Measurements from ENCODE around the gene NLGN4Y. TPM values are rescaled to one million over a fixed set of nuclear protein-coding genes. Genes with fewer than 3 reads are reported as not detected.

Gene NLGN4Y
- total and polyA plus RNA-seq, 2 of the 4 experiments (the other 2 are of a cell fraction), result not detected

DNA sequence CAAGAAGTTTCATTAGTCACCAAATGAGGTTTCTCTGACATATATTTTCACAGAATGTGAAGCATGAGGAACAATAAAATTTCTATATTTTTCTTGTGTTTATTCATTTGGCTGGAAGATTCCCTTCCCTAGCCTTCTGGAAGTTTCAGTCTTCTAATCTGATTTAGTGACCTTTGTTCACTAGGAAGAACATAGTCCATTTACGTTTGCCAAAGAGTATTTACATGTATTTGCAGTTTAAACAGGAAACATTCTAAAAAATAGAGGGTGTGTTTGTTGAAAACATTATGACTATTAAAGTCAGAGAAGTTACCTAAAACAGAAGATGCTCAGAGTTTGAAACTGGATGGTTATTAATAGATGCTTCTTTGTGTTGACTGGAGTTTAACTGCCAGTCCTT is 238.6 kb downstream of the NLGN4Y start:
- no CpG with 5 or more reads among the region's 1 CpG for WGBS, 2 experiments (ENCODE audit: extremely low coverage in 2 of 2, insufficient read length in 1 of 2)
- BruUV-seq (replicated peaks), result no TSS peak

More for the DNA sequence above, 238.6 kb downstream of the NLGN4Y start:
- no peak overlapping the region for H4K8ac ChIP-seq (ENCODE audit: low read depth in 2 of 2, low read length in 2 of 2)
- no peak for TF ChIP-seq ELK1 (IDR thresholded peaks at IDR 0.05; ENCODE audit: borderline replicate concordance, low read depth, low read length)
- no peak for TF ChIP-seq RFX5 (IDR thresholded peaks at IDR 0.05; ENCODE audit: low read depth, low read length)
- no peak for TF ChIP-seq POLR2A (IDR thresholded peaks at IDR 0.05; ENCODE audit: low read depth, low read length)
- no peak for TF ChIP-seq MAFK (IDR thresholded peaks at IDR 0.05; ENCODE audit: low read depth, low read length)
- no peak for TF ChIP-seq CEBPB (IDR thresholded peaks at IDR 0.05; ENCODE audit: low read depth, low read length)
- TF ChIP-seq RCOR1 (IDR thresholded peaks at IDR 0.05; ENCODE audit: insufficient replicate concordance, low read length), result no peak
- TF ChIP-seq MAZ (IDR thresholded peaks at IDR 0.05; ENCODE audit: borderline replicate concordance, low read depth, low read length), result no peak
- TF ChIP-seq RAD21 (IDR thresholded peaks at IDR 0.05; ENCODE audit: low read length), result no peak
- TF ChIP-seq USF2 (IDR thresholded peaks at IDR 0.05; ENCODE audit: low read depth, low read length), result no peak
- no peak for TF ChIP-seq CTCF (conservative IDR thresholded peaks at IDR 0.05; ENCODE audit: low read depth, low read length)
- TF ChIP-seq SMC3 (IDR thresholded peaks at IDR 0.05; ENCODE audit: low read depth, low read length), result no peak
- no peak for TF ChIP-seq MXI1 (IDR thresholded peaks at IDR 0.05; ENCODE audit: borderline replicate concordance, low read depth, low read length)
- TF ChIP-seq CHD1 (IDR thresholded peaks at IDR 0.05; ENCODE audit: low read depth, low read length), result no peak
- no peak overlapping the region for H3K4me3 ChIP-seq (ENCODE audit: insufficient read depth, low read depth, low read length)
- ChIA-PET CTCF (no interaction called here), POLR2A (ENCODE audit: unreplicated experiment) (no interaction called here)
- H3K4me2 ChIP-seq (ENCODE audit: low read depth, low read length), result no peak overlapping the region
- H3K9me1 ChIP-seq (ENCODE audit: insufficient read depth, low read length), result no peaks in the 10 kb centered on the region
- no peak overlapping the region for H2AK9ac ChIP-seq (replicated peaks; ENCODE audit: low read depth, low read length, poor library complexity)
- DNase-seq (no peak), ATAC-seq (ENCODE audit: low read depth) (no peak)
- no peak overlapping the region for H3K23ac ChIP-seq (ENCODE audit: low read depth, low read length)
- H4K5ac ChIP-seq (ENCODE audit: low read depth, low read length), result no peak overlapping the region
- no peak overlapping the region for H3K14ac ChIP-seq (replicated peaks; ENCODE audit: low read depth, low read length)
- H2AK5ac ChIP-seq (ENCODE audit: low read depth, low read length), result no peak overlapping the region
- H3K9ac ChIP-seq (ENCODE audit: low read depth, low read length), result no peak overlapping the region
- H3K9me3 ChIP-seq (ENCODE audit: control insufficient read depth, insufficient read depth, low read length), result no peaks in the 10 kb centered on the region
- H3K27me3 ChIP-seq (ENCODE audit: control insufficient read depth, insufficient read depth, low read length), result no peaks in the 10 kb centered on the region
- H3K27ac ChIP-seq (ENCODE audit: insufficient read depth, low read length), result no peak overlapping the region
- intact Hi-C loops (cut with micrococcal nuclease) (no loop called here), dilution Hi-C loops (cut with HindIII; ENCODE audit: low sequenced_read_pairs, unreplicated experiment) (no loop called here), in situ Hi-C loops (cut with MboI; ENCODE audit: low sequenced_read_pairs) (no loop called here)
- no peaks in the 10 kb centered on the region for H3K4me1 ChIP-seq (ENCODE audit: control insufficient read depth, insufficient read depth, low read length)
- no peak overlapping the region for H4K91ac ChIP-seq (ENCODE audit: insufficient read depth, low read depth, low read length)
- H2BK15ac ChIP-seq (ENCODE audit: low read depth, low read length), result no peak overlapping the region
- H3K4ac ChIP-seq (ENCODE audit: low read depth, low read length), result no peak overlapping the region
- no peaks in the 10 kb centered on the region for H3K36me3 ChIP-seq (ENCODE audit: control insufficient read depth, insufficient read depth, low read length)
- no peak overlapping the region for H3K18ac ChIP-seq (ENCODE audit: low read depth, low read length)
- H2BK20ac ChIP-seq (ENCODE audit: low read depth, low read length), result no peak overlapping the region
- H3K56ac ChIP-seq (ENCODE audit: extremely low read depth, insufficient read depth, low read length), result no peak overlapping the region
- H4K20me1 ChIP-seq (ENCODE audit: insufficient read depth, low read length), result no peaks in the 10 kb centered on the region
- no peak overlapping the region for H2BK5ac ChIP-seq (ENCODE audit: low read depth, low read length, poor library complexity, severe bottlenecking)
- H2BK120ac ChIP-seq (ENCODE audit: low read depth, low read length), result no peak overlapping the region
- H3K79me1 ChIP-seq (ENCODE audit: low read depth in 1 of 2, low read length in 2 of 2), result no peaks in the 10 kb centered on the region
- H2AFZ ChIP-seq (replicated peaks; ENCODE audit: low read length, poor library complexity), result no peak overlapping the region

Data from IMR-90 (cell line).